Gastrocnemius medialis (tissue), 4 donors: Measurements from ENCODE around the gene TBC1D32. TPM values are rescaled to one million over a fixed set of nuclear protein-coding genes. Genes with fewer than 3 reads are reported as not detected.

Experiments
- ATAC-seq, 2 donors: fragments of 150-250 bp; one replicate each; pipeline ENCODE4 v1.9.1; 2016
- DNase-seq, 2 donors: peaks; one replicate each; pipeline ENCODE4 v3.0.0-alpha.2; 2019
- H3K27ac ChIP-seq, 4 donors: fragments of 200-600 bp; sonication (generic); 1 replicate in 1 of 4; 2 replicates in 3 of 4; pipeline ENCODE4 v1.5.1; 2016 to 2018; ENCODE audit warnings: mild to moderate bottlenecking in 2 of 4, moderate library complexity in 1 of 4
- H3K27me3 ChIP-seq, 3 donors: fragments of 200-600 bp; sonication (generic) in 2 of 3; 1 replicate in 1 of 3; 2 replicates in 2 of 3; pipeline versions ENCODE4 v1.5.1 to v1.6.0; 2016 to 2019; ENCODE audit warnings: mild to moderate bottlenecking in 1 of 3, moderate library complexity in 1 of 3
- H3K36me3 ChIP-seq, 2 donors: fragments of 200-600 bp; sonication (generic) in 1 of 2; one replicate each; pipeline ENCODE4 v1.5.1; 2017 to 2018
- H3K4me1 ChIP-seq, 2 donors: fragments of 200-600 bp; sonication (generic) in 1 of 2; one replicate each; pipeline ENCODE4 v1.5.1; 2016 to 2017; ENCODE audit warnings: mild to moderate bottlenecking in 2 of 2
- H3K4me3 ChIP-seq, 4 donors: fragments of 200-600 bp; sonication (generic) in 3 of 4; 1 replicate in 1 of 4; 2 replicates in 3 of 4; pipeline ENCODE4 v1.5.1; 2016 to 2019; ENCODE audit warnings: mild to moderate bottlenecking in 2 of 4
- H3K9me3 ChIP-seq, 3 donors: fragments of 200-600 bp; sonication (generic) in 2 of 3; 1 replicate in 1 of 3; 2 replicates in 2 of 3; pipeline ENCODE4 v1.5.1; 2016 to 2019
- CTCF ChIP-seq, 5 experiments: fragments of 450-650 bp in 3 of 5; fragments of 200-600 bp in 2 of 5; sonication (generic) in 2 of 5; IDR thresholded peaks in 4 of 5; conservative IDR thresholded peaks in 1 of 5; 1 replicate in 4 of 5; 2 replicates in 1 of 5; pipeline ENCODE4 v1.5.1; 2016 to 2019; ENCODE audit warnings: antibody characterized with exemption in 5 of 5, mild to moderate bottlenecking in 3 of 5, moderate library complexity in 3 of 5
- POLR2A ChIP-seq, 2 donors: fragments of 450-650 bp; IDR thresholded peaks; one replicate each; pipeline ENCODE4 v1.6.1; 2017; ENCODE audit warnings: antibody characterized with exemption in 2 of 2, mild to moderate bottlenecking in 2 of 2, moderate library complexity in 2 of 2
- in situ Hi-C, 4 donors: fragments of 200-750 bp; cut with MboI; loops; one replicate each; pipeline versions ENCODE4 v1.15.0 to v1.8.0; 2017; ENCODE audit warnings: low sequenced_read_pairs in 4 of 4
- intact Hi-C: fragments of 100-400 bp; cut with DNase I; formaldehyde crosslinking; loops from one replicate; pipeline ENCODE4 v1.15.1; 2023; ENCODE audit warnings: low total_unique reads
- total RNA-seq, 4 donors: library from RNA; depleted of rRNA; stranded (reverse); fragments of >200 nt; gene quantifications; one replicate each; pipeline versions ENCODE4 v1.1.0 to v1.2.3, GENCODE V29; 2016

The TBC1D32 gene
- total RNA-seq, 4 donors from 2014 or later: 0.07 to 1.2 (median 0.43) TPM

DNA sequence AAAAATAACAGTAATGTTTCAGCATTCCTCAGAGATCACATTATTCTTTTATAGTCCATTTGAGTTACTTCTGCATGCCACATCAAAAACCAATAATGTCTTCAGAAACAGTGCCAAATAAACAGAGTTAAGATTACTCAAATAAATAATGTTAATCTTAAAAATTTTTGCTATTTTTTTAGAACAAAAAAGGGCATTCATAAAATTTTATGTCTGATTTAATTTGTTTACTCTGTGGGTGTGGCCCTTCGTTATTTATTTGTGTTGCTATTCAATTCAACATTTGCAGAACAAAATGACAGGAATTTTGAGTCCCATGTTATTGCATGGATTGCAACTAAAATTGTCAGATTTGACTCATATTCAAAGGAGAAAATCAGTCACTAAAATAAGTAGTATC lies 18.7 kb upstream of the TBC1D32 start:
- Histone ChIP-seq H3K27me3 (no peaks in the 10 kb centered on the region), H3K4me1 (no peaks in the 10 kb centered on the region), H3K9me3 (no peaks in the 10 kb centered on the region), H3K4me3 (no peak overlapping the region), H3K36me3 (no peaks in the 10 kb centered on the region), H3K27ac (no peak overlapping the region)
- intact Hi-C loops (no loop called here), in situ Hi-C loops (no loop called here)
- TF ChIP-seq CTCF (IDR thresholded peaks at IDR 0.05 in 4 of 5, conservative IDR thresholded peaks at IDR 0.05 in 1 of 5) (no peak), POLR2A (IDR thresholded peaks at IDR 0.05) (no peak)
- no peak for ATAC-seq
- no peak for DNase-seq

DNA sequence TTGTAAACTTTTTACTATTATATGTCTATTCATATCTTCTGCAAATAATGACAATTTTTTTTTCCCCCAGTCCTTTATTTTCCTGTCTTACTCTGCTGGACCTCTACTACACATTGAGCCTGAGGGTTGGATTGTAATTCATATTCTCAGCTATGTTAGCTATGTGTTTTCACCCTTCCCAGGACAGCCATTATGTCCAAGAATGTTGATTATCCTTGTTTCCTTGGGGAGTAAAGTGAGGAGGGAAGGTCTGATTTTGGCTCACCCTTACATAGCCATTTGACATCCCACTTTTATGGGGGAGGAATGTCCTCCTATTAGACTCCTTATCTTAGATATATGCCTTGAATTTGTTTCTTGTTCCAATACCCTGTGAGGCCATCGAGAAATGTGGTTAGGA lies 17.6 kb upstream of the TBC1D32 start:
- H3K36me3 ChIP-seq: no peaks in the 10 kb centered on the region
- in situ Hi-C loops: no loop called here
- no peaks in the 10 kb centered on the region for H3K27me3 ChIP-seq
- no peaks in the 10 kb centered on the region for H3K9me3 ChIP-seq
- no peak for ATAC-seq
- H3K27ac ChIP-seq: no peak overlapping the region
- H3K4me3 ChIP-seq: no peak overlapping the region
- intact Hi-C loops: no loop called here
- TF ChIP-seq CTCF (IDR thresholded peaks at IDR 0.05 in 4 of 5, conservative IDR thresholded peaks at IDR 0.05 in 1 of 5): no peak
- TF ChIP-seq POLR2A (IDR thresholded peaks at IDR 0.05): no peak
- DNase-seq: no peak
- H3K4me1 ChIP-seq: no peaks in the 10 kb centered on the region

GRCh38 chr6:121349596-121349995 lies 15.3 kb upstream of the TBC1D32 start:
- in situ Hi-C loops: no loop called here
- no peak overlapping the region for H3K27ac ChIP-seq
- no peak for DNase-seq
- no peaks in the 10 kb centered on the region for H3K4me1 ChIP-seq
- H3K4me3 ChIP-seq: no peak overlapping the region
- H3K9me3 ChIP-seq: no peaks in the 10 kb centered on the region
- intact Hi-C loops: no loop called here
- TF ChIP-seq CTCF (IDR thresholded peaks at IDR 0.05 in 4 of 5, conservative IDR thresholded peaks at IDR 0.05 in 1 of 5): no peak
- TF ChIP-seq POLR2A (IDR thresholded peaks at IDR 0.05): no peak
- no peaks in the 10 kb centered on the region for H3K36me3 ChIP-seq
- no peaks in the 10 kb centered on the region for H3K27me3 ChIP-seq
- ATAC-seq: no peak

- ATAC-seq (no peak), DNase-seq (no peak)
- Histone ChIP-seq H3K27me3 (no peaks in the 10 kb centered on the region), H3K4me1 (no peaks in the 10 kb centered on the region), H3K36me3 (no peaks in the 10 kb centered on the region), H3K9me3 (no peaks in the 10 kb centered on the region), H3K4me3 (no peak overlapping the region), H3K27ac (no peak overlapping the region)
- intact Hi-C loops: no loop called here
- in situ Hi-C loops: no loop called here
- no peak for TF ChIP-seq CTCF (IDR thresholded peaks at IDR 0.05 in 4 of 5, conservative IDR thresholded peaks at IDR 0.05 in 1 of 5)
- no peak for TF ChIP-seq POLR2A (IDR thresholded peaks at IDR 0.05)
Observed at GRCh38 chr6:121347484-121347883, 13.2 kb upstream of the TBC1D32 start.

- in situ Hi-C loops (no loop called here), intact Hi-C loops (no loop called here)
- TF ChIP-seq CTCF (IDR thresholded peaks at IDR 0.05 in 4 of 5, conservative IDR thresholded peaks at IDR 0.05 in 1 of 5) (no peak), POLR2A (IDR thresholded peaks at IDR 0.05) (no peak)
- DNase-seq: no peak
- H3K27me3 ChIP-seq: no peaks in the 10 kb centered on the region
- no peaks in the 10 kb centered on the region for H3K9me3 ChIP-seq
- no peaks in the 10 kb centered on the region for H3K4me1 ChIP-seq
- no peak overlapping the region for H3K4me3 ChIP-seq
- H3K36me3 ChIP-seq: no peaks in the 10 kb centered on the region
- H3K27ac ChIP-seq: no peak overlapping the region
- ATAC-seq: no peak
Observed at GRCh38 chr6:121344539-121344938, 10.3 kb upstream of the TBC1D32 start.
